Measurements from ENCODE around the gene YPEL2. TPM values are rescaled to one million over a fixed set of nuclear protein-coding genes. Genes with fewer than 3 reads are reported as not detected.

YPEL2 gene
- polyA plus RNA-seq, 1 donor (not counting 4 experiments of a cell fraction or from before 2014, with no cell fraction given) = 4.6 TPM

DNA sequence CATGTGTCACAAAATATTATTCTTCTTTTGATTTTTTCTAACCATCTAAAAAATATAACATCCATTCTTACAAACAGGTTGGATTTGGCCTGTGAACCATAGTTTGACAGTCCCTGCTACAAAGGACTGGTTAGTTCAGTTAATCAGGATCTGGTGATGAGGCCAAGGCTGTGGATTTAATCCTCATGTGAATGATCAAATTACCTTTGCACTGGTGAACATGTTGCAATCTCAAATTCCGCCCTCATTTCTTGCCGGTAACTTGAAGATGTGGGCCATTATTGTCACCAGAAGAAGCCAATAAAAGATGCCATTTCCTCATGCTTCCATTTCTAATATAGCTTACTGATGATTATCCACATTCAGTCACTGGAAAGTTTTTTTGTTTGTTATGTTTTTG, 35.3 kb upstream of the YPEL2 start:
- H3K9ac ChIP-seq (ENCODE audit: control insufficient read depth, extremely low read depth, insufficient read depth, low read length) = no peak overlapping the region
- no peak overlapping the region for H2AFZ ChIP-seq (ENCODE audit: control insufficient read depth, low read length)
- H3K9me1 ChIP-seq (ENCODE audit: control insufficient read depth, extremely low read depth, insufficient read depth, low read length) = no peaks in the 10 kb centered on the region
- no peak for DNase-seq (ENCODE audit: low read depth, low spot score)
- dilution Hi-C loops (cut with MboI; ENCODE audit: extremely low pct_ligation_motif_present, low sequenced_read_pairs) = no loop called here
- no peaks in the 10 kb centered on the region for H3K36me3 ChIP-seq (ENCODE audit: control insufficient read depth in 2 of 2, extremely low read depth in 1 of 2, insufficient read depth in 2 of 2, low read length in 2 of 2)
- H4K20me1 ChIP-seq (ENCODE audit: control insufficient read depth, extremely low read depth, insufficient read depth, low read length) = no peaks in the 10 kb centered on the region
- H3K4me3 ChIP-seq (ENCODE audit: control insufficient read depth in 2 of 3, extremely low read depth in 1 of 3, insufficient read depth in 2 of 3, low read depth in 1 of 3, low read length in 3 of 3) = no peak overlapping the region
- H3K9me3 ChIP-seq (ENCODE audit: control insufficient read depth, low read depth, low read length) = no peaks in the 10 kb centered on the region
- TF ChIP-seq, protein P1, sequence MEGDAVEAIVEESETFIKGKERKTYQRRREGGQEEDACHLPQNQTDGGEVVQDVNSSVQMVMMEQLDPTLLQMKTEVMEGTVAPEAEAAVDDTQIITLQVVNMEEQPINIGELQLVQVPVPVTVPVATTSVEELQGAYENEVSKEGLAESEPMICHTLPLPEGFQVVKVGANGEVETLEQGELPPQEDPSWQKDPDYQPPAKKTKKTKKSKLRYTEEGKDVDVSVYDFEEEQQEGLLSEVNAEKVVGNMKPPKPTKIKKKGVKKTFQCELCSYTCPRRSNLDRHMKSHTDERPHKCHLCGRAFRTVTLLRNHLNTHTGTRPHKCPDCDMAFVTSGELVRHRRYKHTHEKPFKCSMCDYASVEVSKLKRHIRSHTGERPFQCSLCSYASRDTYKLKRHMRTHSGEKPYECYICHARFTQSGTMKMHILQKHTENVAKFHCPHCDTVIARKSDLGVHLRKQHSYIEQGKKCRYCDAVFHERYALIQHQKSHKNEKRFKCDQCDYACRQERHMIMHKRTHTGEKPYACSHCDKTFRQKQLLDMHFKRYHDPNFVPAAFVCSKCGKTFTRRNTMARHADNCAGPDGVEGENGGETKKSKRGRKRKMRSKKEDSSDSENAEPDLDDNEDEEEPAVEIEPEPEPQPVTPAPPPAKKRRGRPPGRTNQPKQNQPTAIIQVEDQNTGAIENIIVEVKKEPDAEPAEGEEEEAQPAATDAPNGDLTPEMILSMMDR (optimal IDR thresholded peaks at IDR 0.05 in 1 of 3, IDR thresholded peaks at IDR 0.05 in 1 of 3, conservative IDR thresholded peaks at IDR 0.05 in 1 of 3; ENCODE audit: extremely low read depth in 1 of 3, insufficient read depth in 2 of 3, low read length in 3 of 3) = no peak
- no peak for TF ChIP-seq EZH2 (IDR thresholded peaks at IDR 0.05; ENCODE audit: low read length)
- no peaks in the 10 kb centered on the region for H3K79me2 ChIP-seq (ENCODE audit: control insufficient read depth, insufficient read depth, low read length)
- H3K27ac ChIP-seq (ENCODE audit: control insufficient read depth, insufficient read depth, low read length) = no peak overlapping the region
- no peaks in the 10 kb centered on the region for H3K4me1 ChIP-seq (ENCODE audit: control insufficient read depth, extremely low read depth, insufficient read depth, low read length)
- H3K4me2 ChIP-seq (ENCODE audit: control insufficient read depth, extremely low read depth, insufficient read depth, low read depth, low read length) = no peak overlapping the region
- FAIRE-seq = no peak
- no peaks in the 10 kb centered on the region for H3K27me3 ChIP-seq (ENCODE audit: control insufficient read depth, extremely low read depth, insufficient read depth, low read length)

DNA sequence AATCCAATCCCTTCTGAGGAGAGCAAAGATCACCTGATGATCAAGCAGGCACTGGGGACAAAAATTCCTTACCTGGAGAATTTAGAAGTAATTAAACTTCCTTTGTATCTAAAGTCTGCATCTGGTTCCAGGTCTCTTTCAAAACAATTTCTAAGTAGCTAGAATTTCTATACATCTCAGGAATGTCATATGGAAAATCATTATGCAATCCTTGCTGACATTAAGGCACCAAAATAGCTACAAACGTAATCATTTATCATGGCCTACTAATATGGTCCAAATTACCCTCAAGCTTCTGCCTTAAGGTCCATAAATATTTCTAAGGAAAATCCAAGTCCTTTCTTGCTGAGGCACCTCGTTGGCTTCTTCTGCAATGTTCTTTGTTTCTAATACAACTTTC, 32.9 kb upstream of the YPEL2 start:
- Histone ChIP-seq H2AFZ (ENCODE audit: control insufficient read depth, low read length) (no peak overlapping the region), H3K9ac (ENCODE audit: control insufficient read depth, extremely low read depth, insufficient read depth, low read length) (no peak overlapping the region), H3K4me3 (ENCODE audit: control insufficient read depth in 2 of 3, extremely low read depth in 1 of 3, insufficient read depth in 2 of 3, low read depth in 1 of 3, low read length in 3 of 3) (no peak overlapping the region), H3K9me1 (ENCODE audit: control insufficient read depth, extremely low read depth, insufficient read depth, low read length) (no peaks in the 10 kb centered on the region), H4K20me1 (ENCODE audit: control insufficient read depth, extremely low read depth, insufficient read depth, low read length) (no peaks in the 10 kb centered on the region), H3K27ac (ENCODE audit: control insufficient read depth, insufficient read depth, low read length) (no peak overlapping the region), H3K36me3 (ENCODE audit: control insufficient read depth in 2 of 2, extremely low read depth in 1 of 2, insufficient read depth in 2 of 2, low read length in 2 of 2) (no peaks in the 10 kb centered on the region), H3K4me1 (ENCODE audit: control insufficient read depth, extremely low read depth, insufficient read depth, low read length) (no peaks in the 10 kb centered on the region), H3K9me3 (ENCODE audit: control insufficient read depth, low read depth, low read length) (no peaks in the 10 kb centered on the region), H3K27me3 (ENCODE audit: control insufficient read depth, extremely low read depth, insufficient read depth, low read length) (no peaks in the 10 kb centered on the region), H3K79me2 (ENCODE audit: control insufficient read depth, insufficient read depth, low read length) (no peaks in the 10 kb centered on the region), H3K4me2 (ENCODE audit: control insufficient read depth, extremely low read depth, insufficient read depth, low read depth, low read length) (no peak overlapping the region)
- no peak for TF ChIP-seq EZH2 (IDR thresholded peaks at IDR 0.05; ENCODE audit: low read length)
- TF ChIP-seq, protein P1 (optimal IDR thresholded peaks at IDR 0.05 in 1 of 3, IDR thresholded peaks at IDR 0.05 in 1 of 3, conservative IDR thresholded peaks at IDR 0.05 in 1 of 3; ENCODE audit: extremely low read depth in 1 of 3, insufficient read depth in 2 of 3, low read length in 3 of 3) = no peak
- DNase-seq (ENCODE audit: low read depth, low spot score) = no peak
- dilution Hi-C loops (cut with MboI; ENCODE audit: extremely low pct_ligation_motif_present, low sequenced_read_pairs) = no loop called here
- no peak for FAIRE-seq

Measured in keratinocyte (primary cell).